HEK293 (cell line): ENCODE measurements around the gene SYNE3.

Experiments
- GLIS1 ChIP-seq: fragments of 450-650 bp; formaldehyde crosslinking; IDR thresholded peaks from 2 replicates; pipeline ENCODE4 v1.5.1; 2016; ENCODE audit warnings: missing biosample characterization, missing genetic modification characterization
- HOXC10 ChIP-seq: sonication (generic); formaldehyde crosslinking; IDR thresholded peaks from 2 replicates; pipeline ENCODE4 v1.8.1; 2023; ENCODE audit warnings: mild to moderate bottlenecking, missing genetic modification reagents
- INSM2 ChIP-seq: fragments of 450-650 bp; formaldehyde crosslinking; IDR thresholded peaks from 2 replicates; pipeline ENCODE4 v1.5.1; 2016; ENCODE audit warnings: missing biosample characterization, missing genetic modification characterization
- KLF10 ChIP-seq: fragments of 450-650 bp; IDR thresholded peaks from 2 replicates; pipeline ENCODE4 v1.5.1; 2018; ENCODE audit warnings: missing biosample characterization, mild to moderate bottlenecking, missing genetic modification characterization
- OVOL3 ChIP-seq: fragments of 450-650 bp; formaldehyde crosslinking; IDR thresholded peaks from 2 replicates; pipeline ENCODE4 v1.5.1; 2016; ENCODE audit warnings: missing biosample characterization, missing genetic modification characterization
- SCRT1 ChIP-seq: fragments of 450-650 bp; formaldehyde crosslinking; IDR thresholded peaks from 2 replicates; pipeline ENCODE4 v1.5.1; 2016; ENCODE audit warnings: missing biosample characterization, missing genetic modification characterization, borderline replicate concordance
- SETDB1 ChIP-seq: IDR thresholded peaks from one replicate; pipeline ENCODE4 v1.6.1; 2017; ENCODE audit warnings: mild to moderate bottlenecking, low read length, moderate library complexity, mixed read lengths; ENCODE audit not compliant: insufficient read length
- SP7 ChIP-seq: fragments of 450-650 bp; formaldehyde crosslinking; IDR thresholded peaks from 2 replicates; pipeline ENCODE4 v1.5.1; 2016; ENCODE audit warnings: missing biosample characterization, missing genetic modification characterization
- ZBTB1 ChIP-seq: fragments of 450-650 bp; formaldehyde crosslinking; IDR thresholded peaks from 2 replicates; pipeline ENCODE4 v1.5.1; 2016; ENCODE audit warnings: missing biosample characterization, missing genetic modification characterization
- ZBTB17 ChIP-seq: fragments of 450-650 bp; formaldehyde crosslinking; IDR thresholded peaks from 2 replicates; pipeline ENCODE4 v1.5.1; 2016; ENCODE audit warnings: missing biosample characterization, missing genetic modification characterization
- ZBTB21 ChIP-seq: fragments of 450-650 bp; formaldehyde crosslinking; IDR thresholded peaks from 2 replicates; pipeline ENCODE4 v1.5.1; 2017; ENCODE audit warnings: missing biosample characterization, missing genetic modification characterization
- ZBTB8A ChIP-seq: fragments of 450-650 bp; formaldehyde crosslinking; IDR thresholded peaks from 2 replicates; pipeline ENCODE4 v1.5.1; 2016; ENCODE audit warnings: missing biosample characterization, missing genetic modification characterization
- ZEB2 ChIP-seq: fragments of 450-650 bp; formaldehyde crosslinking; IDR thresholded peaks from 2 replicates; pipeline ENCODE4 v1.5.1; 2016; ENCODE audit warnings: missing biosample characterization, missing genetic modification characterization
- ZFP3 ChIP-seq: fragments of 450-650 bp; formaldehyde crosslinking; IDR thresholded peaks from 2 replicates; pipeline ENCODE4 v1.5.1; 2016; ENCODE audit warnings: low read depth, missing biosample characterization, missing genetic modification characterization
- ZFP37 ChIP-seq: fragments of 450-650 bp; formaldehyde crosslinking; IDR thresholded peaks from 2 replicates; pipeline ENCODE4 v1.5.1; 2016; ENCODE audit warnings: missing biosample characterization, missing genetic modification characterization
- ZFP41 ChIP-seq: fragments of 450-650 bp; formaldehyde crosslinking; IDR thresholded peaks from 2 replicates; pipeline ENCODE4 v1.5.1; 2016; ENCODE audit warnings: missing biosample characterization, missing genetic modification characterization, borderline replicate concordance
- ZIC2 ChIP-seq: fragments of 450-650 bp; formaldehyde crosslinking; IDR thresholded peaks from 2 replicates; pipeline ENCODE4 v1.5.1; 2016; ENCODE audit warnings: missing biosample characterization, missing genetic modification characterization
- ZNF10 ChIP-seq: fragments of 450-650 bp; formaldehyde crosslinking; IDR thresholded peaks from 2 replicates; pipeline ENCODE4 v1.5.1; 2017; ENCODE audit warnings: missing biosample characterization, missing genetic modification characterization
- ZNF133 ChIP-seq: fragments of 450-650 bp; formaldehyde crosslinking; IDR thresholded peaks from 2 replicates; pipeline ENCODE4 v1.5.1; 2016; ENCODE audit warnings: missing biosample characterization, missing genetic modification characterization
- ZNF169 ChIP-seq: fragments of 450-650 bp; formaldehyde crosslinking; IDR thresholded peaks from 2 replicates; pipeline ENCODE4 v1.5.1; 2016; ENCODE audit warnings: missing biosample characterization, missing genetic modification characterization
- ZNF175 ChIP-seq: fragments of 450-650 bp; formaldehyde crosslinking; IDR thresholded peaks from 2 replicates; pipeline ENCODE4 v1.5.1; 2016; ENCODE audit warnings: missing biosample characterization, missing genetic modification characterization
- ZNF26 ChIP-seq: fragments of 450-650 bp; formaldehyde crosslinking; IDR thresholded peaks from 2 replicates; pipeline ENCODE4 v1.5.1; 2016; ENCODE audit warnings: missing biosample characterization, missing genetic modification characterization
- ZNF391 ChIP-seq: fragments of 450-650 bp; formaldehyde crosslinking; IDR thresholded peaks from 2 replicates; pipeline ENCODE4 v1.5.1; 2016; ENCODE audit warnings: low read depth, missing biosample characterization, missing genetic modification characterization, borderline replicate concordance
- ZNF426 ChIP-seq: fragments of 450-650 bp; formaldehyde crosslinking; IDR thresholded peaks from 2 replicates; pipeline ENCODE4 v1.5.1; 2017; ENCODE audit warnings: missing biosample characterization, missing genetic modification characterization, mild to moderate bottlenecking, inconsistent platforms, moderate library complexity
- ZNF473 ChIP-seq: fragments of 450-650 bp; formaldehyde crosslinking; IDR thresholded peaks from 2 replicates; pipeline ENCODE4 v1.5.1; 2017; ENCODE audit warnings: missing biosample characterization, missing genetic modification characterization
- ZNF530 ChIP-seq: fragments of 450-650 bp; formaldehyde crosslinking; IDR thresholded peaks from 2 replicates; pipeline ENCODE4 v1.5.1; 2016; ENCODE audit warnings: low read depth, missing biosample characterization, missing genetic modification characterization
- ZNF558 ChIP-seq: fragments of 450-650 bp; formaldehyde crosslinking; IDR thresholded peaks from 2 replicates; pipeline ENCODE4 v1.5.1; 2016; ENCODE audit warnings: missing biosample characterization, missing genetic modification characterization
- ZNF624 ChIP-seq: fragments of 450-650 bp; formaldehyde crosslinking; IDR thresholded peaks from 2 replicates; pipeline ENCODE4 v1.5.1; 2017; ENCODE audit warnings: missing biosample characterization, missing genetic modification characterization
- ZNF626 ChIP-seq: fragments of 450-650 bp; sonication (Bioruptor Pico); formaldehyde crosslinking; IDR thresholded peaks from 2 replicates; pipeline ENCODE4 v1.5.1; 2018; ENCODE audit warnings: missing biosample characterization, missing genetic modification characterization, inconsistent platforms
- ZNF629 ChIP-seq: fragments of 450-650 bp; formaldehyde crosslinking; IDR thresholded peaks from 2 replicates; pipeline ENCODE4 v1.5.1; 2017; ENCODE audit warnings: missing biosample characterization, missing genetic modification characterization
- ZNF660 ChIP-seq: fragments of 450-650 bp; IDR thresholded peaks from 2 replicates; pipeline ENCODE4 v1.5.1; 2018; ENCODE audit warnings: missing biosample characterization, mild to moderate bottlenecking, missing genetic modification characterization
- ZNF76 ChIP-seq: fragments of 450-650 bp; formaldehyde crosslinking; IDR thresholded peaks from 2 replicates; pipeline ENCODE4; 2016; ENCODE audit warnings: low read depth, missing biosample characterization, missing genetic modification characterization, borderline replicate concordance
- ZNF768 ChIP-seq: fragments of 450-650 bp; formaldehyde crosslinking; IDR thresholded peaks from 2 replicates; pipeline ENCODE4 v1.5.1; 2018; ENCODE audit warnings: missing biosample characterization, mild to moderate bottlenecking, missing genetic modification characterization
- ZSCAN23 ChIP-seq: fragments of 450-650 bp; formaldehyde crosslinking; IDR thresholded peaks from 2 replicates; pipeline ENCODE4 v1.5.1; 2016; ENCODE audit warnings: missing biosample characterization, missing genetic modification characterization
- ZSCAN30 ChIP-seq: fragments of 450-650 bp; IDR thresholded peaks from 2 replicates; pipeline ENCODE4 v1.5.1; 2018; ENCODE audit warnings: missing biosample characterization, mild to moderate bottlenecking, missing genetic modification characterization, moderate library complexity
- TF ChIP-seq, protein P1 (sequence below): fragments of 450-650 bp; IDR thresholded peaks from 2 replicates; pipeline ENCODE4 v1.5.1; 2018; ENCODE audit warnings: missing biosample characterization, mild to moderate bottlenecking, missing genetic modification characterization
- TF ChIP-seq, protein P2 (sequence below): fragments of 450-650 bp; formaldehyde crosslinking; IDR thresholded peaks from 2 replicates; pipeline ENCODE4 v1.5.1; 2016; ENCODE audit warnings: missing biosample characterization, missing genetic modification characterization, low read depth

Gene SYNE3

DNA sequence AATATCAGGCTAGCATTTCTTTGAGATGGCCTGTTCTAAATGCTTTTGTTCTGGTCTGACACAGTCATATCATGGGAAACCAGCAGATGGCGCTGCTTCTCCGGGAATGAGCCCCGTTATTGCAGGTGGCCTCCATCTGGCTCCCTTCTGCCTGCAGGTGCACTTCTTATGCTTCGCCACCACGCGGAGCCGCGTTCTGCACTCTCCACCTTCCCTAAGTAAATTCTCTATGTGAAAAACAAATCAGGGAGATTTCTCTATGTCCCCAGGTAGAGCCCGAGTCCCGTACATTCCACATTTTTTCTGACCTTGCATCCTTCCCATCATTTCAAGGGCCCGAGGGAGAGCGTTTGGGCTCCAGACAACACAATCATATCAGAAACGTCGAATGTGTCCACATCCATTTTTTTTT lies 44.6 kb upstream of the SYNE3 start (continued):
- TF ChIP-seq INSM2 (tag by site-specific recombination) (no peak), ZNF473 (no peak), OVOL3 (no peak), ZBTB17 (peak; percentile 70; the same call in 1 of the 2 replicates), ZEB2 (peak; percentile 54; the same call in 1 of the 2 replicates), ZFP41 (tag by site-specific recombination) (no peak), SETDB1 (no peak), ZNF660 (tag by site-specific recombination) (peak; percentile 72; the same call in 1 of the 2 replicates), ZNF558 (tag by site-specific recombination) (no peak), ZFP37 (0 out of 2 replicates have a peak, but pooled peaks have one; percentile 37), ZFP3 (tag by site-specific recombination) (no peak), ZNF768 (tag by site-specific recombination) (no peak), ZNF629 (tag by site-specific recombination) (0 out of 2 replicates have a peak, but pooled peaks have one; percentile 24), ZNF26 (tag by site-specific recombination) (no peak), ZBTB21 (tag by site-specific recombination) (no peak), ZBTB8A (tag by site-specific recombination) (no peak), HOXC10 (CRISPR knock-in tag) (no peak), ZNF133 (no peak), ZNF10 (tag by site-specific recombination) (no peak), ZNF391 (tag by site-specific recombination) (no peak), ZNF530 (tag by site-specific recombination) (no peak), ZNF76 (tag by site-specific recombination) (no peak), ZNF626 (tag by site-specific recombination) (no peak), SCRT1 (tag by site-specific recombination) (no peak), ZNF624 (tag by site-specific recombination) (no peak), ZNF426 (tag by site-specific recombination) (no peak), ZIC2 (tag by site-specific recombination) (no peak), GLIS1 (peak; percentile 45; the same call in 1 of the 2 replicates), ZNF169 (no peak), ZSCAN23 (no peak), ZSCAN30 (tag by site-specific recombination) (peak; percentile 50; the same call in 1 of the 2 replicates), ZNF175 (no peak), SP7 (no peak), ZBTB1 (tag by site-specific recombination) (no peak), KLF10 (tag by site-specific recombination) (no peak)
- TF ChIP-seq, protein P1, sequence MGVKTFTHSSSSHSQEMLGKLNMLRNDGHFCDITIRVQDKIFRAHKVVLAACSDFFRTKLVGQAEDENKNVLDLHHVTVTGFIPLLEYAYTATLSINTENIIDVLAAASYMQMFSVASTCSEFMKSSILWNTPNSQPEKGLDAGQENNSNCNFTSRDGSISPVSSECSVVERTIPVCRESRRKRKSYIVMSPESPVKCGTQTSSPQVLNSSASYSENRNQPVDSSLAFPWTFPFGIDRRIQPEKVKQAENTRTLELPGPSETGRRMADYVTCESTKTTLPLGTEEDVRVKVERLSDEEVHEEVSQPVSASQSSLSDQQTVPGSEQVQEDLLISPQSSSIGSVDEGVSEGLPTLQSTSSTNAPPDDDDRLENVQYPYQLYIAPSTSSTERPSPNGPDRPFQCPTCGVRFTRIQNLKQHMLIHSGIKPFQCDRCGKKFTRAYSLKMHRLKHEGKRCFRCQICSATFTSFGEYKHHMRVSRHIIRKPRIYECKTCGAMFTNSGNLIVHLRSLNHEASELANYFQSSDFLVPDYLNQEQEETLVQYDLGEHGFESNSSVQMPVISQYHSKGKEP (tag by site-specific recombination) = no peak
- TF ChIP-seq, protein P2, sequence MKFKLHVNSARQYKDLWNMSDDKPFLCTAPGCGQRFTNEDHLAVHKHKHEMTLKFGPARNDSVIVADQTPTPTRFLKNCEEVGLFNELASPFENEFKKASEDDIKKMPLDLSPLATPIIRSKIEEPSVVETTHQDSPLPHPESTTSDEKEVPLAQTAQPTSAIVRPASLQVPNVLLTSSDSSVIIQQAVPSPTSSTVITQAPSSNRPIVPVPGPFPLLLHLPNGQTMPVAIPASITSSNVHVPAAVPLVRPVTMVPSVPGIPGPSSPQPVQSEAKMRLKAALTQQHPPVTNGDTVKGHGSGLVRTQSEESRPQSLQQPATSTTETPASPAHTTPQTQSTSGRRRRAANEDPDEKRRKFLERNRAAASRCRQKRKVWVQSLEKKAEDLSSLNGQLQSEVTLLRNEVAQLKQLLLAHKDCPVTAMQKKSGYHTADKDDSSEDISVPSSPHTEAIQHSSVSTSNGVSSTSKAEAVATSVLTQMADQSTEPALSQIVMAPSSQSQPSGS = no peak
